Skin epidermis (tissue), 12 donors: Measurements from ENCODE around the gene SEMA5B.

Experiments used
- H3K27ac ChIP-seq, 21 experiments: fragments of 200-600 bp; sonication (generic) in 11 of 21; one replicate each; pipeline ENCODE4 v1.5.0; 2020; ENCODE audit warnings: mild to moderate bottlenecking in 3 of 21, inconsistent platforms in 2 of 21, moderate library complexity in 2 of 21
- H3K4me3 ChIP-seq, 7 experiments: fragments of 200-600 bp; sonication (generic) in 2 of 7; one replicate each; pipeline ENCODE4 v1.5.0; 2020; ENCODE audit warnings: inconsistent platforms in 2 of 7, mild to moderate bottlenecking in 2 of 7, moderate library complexity in 1 of 7

SEMA5B gene

GRCh38 chr3:122956693-122957455, 70.7 kb downstream of the SEMA5B start:
- Histone ChIP-seq H3K4me3 (no peak overlapping the region), H3K27ac (no peak overlapping the region)

GRCh38 chr3:122955916-122956692, 71.5 kb downstream of the SEMA5B start:
- H3K4me3 ChIP-seq: no peak overlapping the region
- H3K27ac ChIP-seq: no peak overlapping the region

GRCh38 chr3:122952520-122952919, 75.0 kb downstream of the SEMA5B start:
- H3K27ac ChIP-seq: no peak overlapping the region
- H3K4me3 ChIP-seq: no peak overlapping the region

- no peak overlapping the region for H3K27ac ChIP-seq
- H3K4me3 ChIP-seq: no peak overlapping the region
Measured at GRCh38 chr3:122948408-122948807, 79.2 kb downstream of the SEMA5B start.

GRCh38 chr3:122947738-122948137, 79.8 kb downstream of the SEMA5B start:
- Histone ChIP-seq H3K4me3 (no peak overlapping the region), H3K27ac (no peak overlapping the region)

GRCh38 chr3:122947196-122947595, 80.4 kb downstream of the SEMA5B start:
- H3K4me3 ChIP-seq: no peak overlapping the region
- no peak overlapping the region for H3K27ac ChIP-seq

GRCh38 chr3:122946185-122946584, 81.4 kb downstream of the SEMA5B start:
- H3K4me3 ChIP-seq: no peak overlapping the region
- no peak overlapping the region for H3K27ac ChIP-seq

- Histone ChIP-seq H3K27ac (no peak overlapping the region), H3K4me3 (no peak overlapping the region)
Measured at GRCh38 chr3:122945230-122945629, 82.3 kb downstream of the SEMA5B start.

GRCh38 chr3:122944671-122945161, 82.8 kb downstream of the SEMA5B start:
- no peak overlapping the region for H3K27ac ChIP-seq

GRCh38 chr3:122943828-122944190, 83.8 kb downstream of the SEMA5B start:
- no peak overlapping the region for H3K4me3 ChIP-seq
- no peak overlapping the region for H3K27ac ChIP-seq

More at GRCh38 chr3:122944671-122945161, 82.8 kb downstream of the SEMA5B start:
- no peak overlapping the region for H3K4me3 ChIP-seq

- no peak overlapping the region for H3K4me3 ChIP-seq
- H3K27ac ChIP-seq: no peak overlapping the region
Measured at GRCh38 chr3:122942937-122943827, 84.4 kb downstream of the SEMA5B start.

- Histone ChIP-seq H3K4me3 (no peak overlapping the region), H3K27ac (no peak overlapping the region)
Measured at GRCh38 chr3:122942239-122942638, 85.3 kb downstream of the SEMA5B start.

- Histone ChIP-seq H3K27ac (no peak overlapping the region), H3K4me3 (no peak overlapping the region)
Measured at GRCh38 chr3:122941228-122942206, 86.0 kb downstream of the SEMA5B start.

GRCh38 chr3:122940628-122941086, 86.9 kb downstream of the SEMA5B start:
- no peak overlapping the region for H3K27ac ChIP-seq
- H3K4me3 ChIP-seq: no peak overlapping the region

- Histone ChIP-seq H3K4me3 (no peak overlapping the region), H3K27ac (no peak overlapping the region)
Measured at GRCh38 chr3:122938783-122939425, 88.7 kb downstream of the SEMA5B start.

GRCh38 chr3:122937745-122938144, 89.8 kb downstream of the SEMA5B start:
- H3K27ac ChIP-seq: no peak overlapping the region

GRCh38 chr3:122936986-122937385, 90.6 kb downstream of the SEMA5B start:
- Histone ChIP-seq H3K27ac (no peak overlapping the region), H3K4me3 (no peak overlapping the region)

More at GRCh38 chr3:122937745-122938144, 89.8 kb downstream of the SEMA5B start:
- no peak overlapping the region for H3K4me3 ChIP-seq

GRCh38 chr3:122936335-122936734, 91.2 kb downstream of the SEMA5B start:
- Histone ChIP-seq H3K27ac (no peak overlapping the region), H3K4me3 (no peak overlapping the region)
